ENCODE measurements around the gene ADRA2A. TPM values are rescaled to one million over a fixed set of nuclear protein-coding genes. Genes with fewer than 3 reads are reported as not detected.

Gene ADRA2A
- total RNA-seq, 2 experiments from 2014 or later = not detected

DNA sequence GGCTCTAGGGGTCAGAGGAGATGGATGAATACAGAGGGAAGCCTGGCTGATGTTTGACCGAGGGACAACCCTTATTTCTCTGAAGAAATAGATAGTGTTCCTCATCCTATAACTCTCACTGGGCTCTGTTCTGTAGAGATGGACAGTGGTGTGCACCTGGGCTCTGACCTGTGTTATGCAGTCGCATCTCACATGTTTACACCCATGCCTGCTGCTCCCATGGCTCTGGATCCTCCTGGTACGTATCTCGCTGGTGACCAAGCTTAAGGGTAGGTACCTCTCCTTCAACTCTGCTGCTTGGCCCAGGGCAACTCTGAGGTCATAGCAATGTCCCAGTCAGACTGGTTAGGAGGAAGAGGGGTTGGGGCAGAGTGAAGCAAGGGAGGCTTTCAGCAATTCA is 42.8 kb downstream of the ADRA2A start:
- Mint-ChIP-seq H3K27ac (no peak overlapping the region), H3K9me3 (no peaks in the 10 kb centered on the region), H3K4me3 (no peak overlapping the region), H3K36me3 (ENCODE audit: low read depth) (no peaks in the 10 kb centered on the region), H3K27me3 (peaks cover 4% of the 10 kb centered on the region), H3K4me1 (no peaks in the 10 kb centered on the region)
- POLR2A ChIA-PET = no interaction called here
- CTCF ChIA-PET = no interaction called here
- no peak for DNase-seq

DNA sequence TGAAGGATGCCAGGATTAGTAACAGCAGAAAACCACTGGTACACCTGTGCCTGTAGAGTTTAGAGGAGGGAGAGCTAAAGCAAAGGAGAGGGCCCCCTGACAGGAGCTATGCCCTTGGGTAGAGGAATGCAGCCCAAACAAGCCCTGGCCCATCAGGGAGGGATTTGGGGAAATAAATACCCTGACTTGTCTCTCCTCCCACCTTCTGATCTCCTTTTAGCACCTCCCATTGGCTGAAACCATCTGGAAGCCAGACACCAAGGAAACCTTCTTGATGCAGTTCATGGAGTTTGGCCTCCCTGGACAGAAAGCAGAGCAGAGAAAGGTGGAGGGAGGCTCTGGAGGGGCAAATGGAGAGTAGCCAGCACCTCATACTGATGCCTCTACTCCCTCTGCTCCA is 45.3 kb downstream of the ADRA2A start:
- no peaks in the 10 kb centered on the region for H3K36me3 Mint-ChIP-seq (ENCODE audit: low read depth)
- ChIA-PET POLR2A (no interaction called here), CTCF (no interaction called here)
- no peaks in the 10 kb centered on the region for H3K4me1 Mint-ChIP-seq
- H3K4me3 Mint-ChIP-seq = no peak overlapping the region
- DNase-seq = no peak
- H3K27me3 Mint-ChIP-seq = peaks cover 4% of the 10 kb centered on the region
- no peak overlapping the region for H3K27ac Mint-ChIP-seq
- no peaks in the 10 kb centered on the region for H3K9me3 Mint-ChIP-seq

DNA sequence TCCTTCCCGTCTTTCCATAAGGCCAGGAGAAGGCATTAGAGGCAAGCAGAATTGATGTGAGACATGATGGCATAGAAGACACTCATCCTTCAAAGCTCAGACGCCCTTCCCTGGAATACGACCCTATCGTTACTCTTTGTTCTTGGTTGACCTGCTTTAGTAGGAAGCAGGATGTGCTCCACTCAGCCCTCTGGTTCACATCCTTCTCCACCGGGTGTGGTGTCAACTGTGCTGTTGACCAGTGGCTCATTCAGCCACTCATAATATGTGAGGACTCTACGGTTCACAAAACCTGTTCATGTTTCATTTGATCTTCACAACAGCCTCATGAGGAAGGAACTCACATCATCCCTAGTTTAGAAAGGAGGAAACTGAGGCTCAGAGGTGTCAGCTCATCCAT is 47.1 kb downstream of the ADRA2A start:
- no peaks in the 10 kb centered on the region for H3K4me1 Mint-ChIP-seq
- no peaks in the 10 kb centered on the region for H3K9me3 Mint-ChIP-seq
- ChIA-PET CTCF (no interaction called here), POLR2A (no interaction called here)
- no peaks in the 10 kb centered on the region for H3K36me3 Mint-ChIP-seq (ENCODE audit: low read depth)
- H3K4me3 Mint-ChIP-seq = no peak overlapping the region
- H3K27ac Mint-ChIP-seq = no peak overlapping the region
- no peak for DNase-seq
- peaks cover 4% of the 10 kb centered on the region for H3K27me3 Mint-ChIP-seq

DNA sequence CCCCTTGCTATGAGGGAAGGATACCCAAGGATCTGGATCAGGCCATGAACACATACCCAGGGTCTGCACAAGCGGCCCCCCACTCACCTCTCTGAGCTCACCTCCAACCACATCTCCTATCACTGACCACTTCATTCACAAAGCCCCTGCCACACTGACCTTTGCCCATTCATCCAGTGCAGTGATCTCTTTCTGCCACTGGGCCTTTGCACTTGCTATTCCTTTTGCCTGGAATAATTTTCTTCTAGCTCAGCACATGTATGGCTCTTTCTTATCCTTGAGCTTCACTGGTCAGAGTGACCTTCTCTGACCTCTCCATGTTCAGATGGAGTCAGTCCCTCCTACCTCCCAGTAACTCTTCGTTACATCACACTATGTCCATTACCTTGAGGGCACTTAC is 48.3 kb downstream of the ADRA2A start:
- Mint-ChIP-seq H3K9me3 (no peaks in the 10 kb centered on the region), H3K27ac (no peak overlapping the region), H3K4me3 (no peak overlapping the region), H3K4me1 (no peaks in the 10 kb centered on the region), H3K36me3 (ENCODE audit: low read depth) (no peaks in the 10 kb centered on the region), H3K27me3 (peaks cover 6% of the 10 kb centered on the region)
- POLR2A ChIA-PET = no interaction called here
- no peak for DNase-seq
- CTCF ChIA-PET = no interaction called here

DNA sequence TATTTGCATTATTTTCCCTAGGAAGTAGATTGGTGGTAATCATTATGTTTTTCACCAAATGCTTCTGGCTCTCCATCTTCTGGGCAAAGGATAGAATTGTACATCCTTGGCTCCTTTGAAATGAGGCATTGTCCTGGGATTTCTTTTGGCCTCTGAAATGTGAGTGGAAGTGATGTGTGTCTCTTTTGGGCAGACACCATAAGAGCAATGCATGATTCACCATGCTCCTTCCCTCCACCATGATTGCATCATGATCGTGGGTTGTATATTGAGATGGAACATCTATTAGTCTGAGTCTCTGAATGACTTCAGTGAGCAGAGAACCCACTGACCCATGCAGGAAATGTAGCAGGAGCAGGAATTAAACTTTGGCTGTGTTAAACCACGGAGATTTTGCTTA is 49.2 kb downstream of the ADRA2A start:
- Mint-ChIP-seq H3K4me3 (no peak overlapping the region), H3K36me3 (ENCODE audit: low read depth) (no peaks in the 10 kb centered on the region), H3K27me3 (peaks cover 2% of the 10 kb centered on the region), H3K9me3 (no peaks in the 10 kb centered on the region), H3K27ac (no peak overlapping the region), H3K4me1 (no peaks in the 10 kb centered on the region)
- no peak for DNase-seq
- CTCF ChIA-PET = no interaction called here
- POLR2A ChIA-PET = no interaction called here

DNA sequence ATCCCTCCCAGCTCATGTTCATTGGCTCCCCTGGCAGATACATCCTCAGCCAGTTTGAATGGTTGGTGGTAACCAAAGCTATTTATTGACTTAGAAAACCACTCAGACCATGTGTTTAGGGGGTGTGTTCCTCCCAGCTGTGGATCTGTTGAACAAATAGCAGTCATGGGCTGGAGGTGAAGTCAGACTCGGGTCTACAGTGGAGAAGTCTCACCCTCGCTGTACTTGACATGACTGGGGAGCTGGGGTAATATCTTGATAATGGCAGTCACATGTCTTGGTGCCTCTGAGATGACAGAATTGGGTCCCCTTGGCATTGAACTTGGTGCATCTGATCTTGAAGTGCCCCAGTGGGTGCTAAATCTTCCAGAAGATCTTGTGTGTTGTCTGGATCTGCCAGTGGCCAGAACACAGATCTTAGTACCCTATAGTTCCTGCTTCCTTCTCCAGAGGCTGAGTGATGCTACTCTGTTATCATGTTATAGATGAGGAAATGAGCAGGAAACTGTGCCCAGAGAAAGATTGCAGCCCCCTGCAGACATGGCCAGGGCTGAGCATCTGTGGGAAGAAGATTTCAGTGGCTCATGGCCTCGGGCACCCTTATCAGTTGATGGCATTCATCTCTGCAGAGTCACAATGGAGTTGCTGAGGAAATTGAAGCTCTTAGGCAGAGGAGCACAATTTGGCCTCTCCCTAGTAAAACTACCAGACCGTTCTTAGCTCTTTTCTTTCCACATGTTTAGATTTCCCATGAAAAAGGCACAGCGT is 50.4 kb downstream of the ADRA2A start:
- H3K4me3 Mint-ChIP-seq = no peak overlapping the region
- H3K27me3 Mint-ChIP-seq = peaks cover 2% of the 10 kb centered on the region
- ChIA-PET CTCF (no interaction called here), POLR2A (no interaction called here)
- DNase-seq = no peak
- no peaks in the 10 kb centered on the region for H3K9me3 Mint-ChIP-seq
- H3K27ac Mint-ChIP-seq = no peak overlapping the region
- H3K4me1 Mint-ChIP-seq = no peaks in the 10 kb centered on the region
- no peaks in the 10 kb centered on the region for H3K36me3 Mint-ChIP-seq (ENCODE audit: low read depth)

DNA sequence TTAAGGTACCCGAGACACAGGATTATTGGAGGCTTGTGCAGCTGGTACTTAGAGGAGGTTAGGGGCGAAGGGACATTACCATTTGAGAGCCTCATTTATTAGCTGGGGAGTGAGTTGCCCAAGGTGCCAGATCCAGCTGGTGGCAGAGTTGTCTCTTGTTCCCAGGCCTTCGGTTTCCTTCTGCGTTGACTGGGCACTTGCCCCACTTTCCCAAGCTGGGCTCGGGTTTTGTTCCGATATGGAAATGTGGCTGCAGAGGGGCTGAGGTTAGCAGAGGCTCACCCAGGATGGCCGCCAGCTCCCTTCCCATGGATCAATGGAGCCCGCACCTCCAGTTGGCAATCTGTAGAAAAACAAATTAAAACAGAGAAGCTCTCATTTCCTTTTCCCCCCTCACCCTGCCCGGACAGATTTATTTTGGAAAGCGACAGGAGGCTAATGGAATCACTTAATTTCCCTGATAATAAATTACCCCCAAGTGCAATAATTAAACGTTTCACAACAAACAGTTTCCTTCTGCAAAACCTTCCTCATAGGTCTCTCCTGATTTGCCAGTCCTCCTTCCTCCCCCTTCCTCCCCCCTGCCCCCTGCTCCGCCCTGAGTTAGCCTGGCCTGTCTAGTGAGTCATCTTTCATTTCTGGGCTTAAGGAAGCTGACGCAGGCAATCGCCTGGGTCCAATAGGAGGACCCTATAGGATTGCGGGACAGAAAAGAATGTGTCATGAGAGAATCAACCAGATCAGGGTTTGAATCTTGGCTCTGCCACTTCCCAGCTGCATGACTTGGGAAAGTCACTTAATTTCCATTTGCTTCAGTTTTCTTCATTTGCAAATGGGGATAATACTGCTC is 51.7 kb downstream of the ADRA2A start:
- no peak for DNase-seq

DNA sequence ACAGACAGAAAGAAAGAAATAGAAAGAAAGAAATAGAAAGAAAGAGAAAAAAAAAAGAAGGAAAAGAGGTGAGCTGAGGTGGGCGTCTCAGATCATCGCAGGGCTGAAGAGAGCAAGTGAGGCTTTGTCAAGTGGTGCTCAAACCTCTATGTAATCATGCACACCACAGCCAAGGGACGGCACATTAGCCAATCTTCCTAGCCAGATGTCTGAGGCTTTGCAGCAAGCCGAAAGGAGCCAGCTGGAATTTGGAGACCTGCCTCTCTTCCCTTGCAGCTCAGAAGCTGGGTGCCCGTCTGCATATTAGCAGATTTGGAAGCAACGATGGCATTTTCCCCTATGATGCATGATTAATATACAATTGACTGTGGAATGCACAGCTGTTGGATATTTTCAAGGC is 52.5 kb downstream of the ADRA2A start:
- Mint-ChIP-seq H3K27ac (no peak overlapping the region), H3K36me3 (ENCODE audit: low read depth) (no peaks in the 10 kb centered on the region), H3K9me3 (no peaks in the 10 kb centered on the region), H3K4me1 (no peaks in the 10 kb centered on the region), H3K4me3 (no peak overlapping the region), H3K27me3 (peaks cover 17% of the 10 kb centered on the region)
- ChIA-PET CTCF (no interaction called here), POLR2A (no interaction called here)
- no peak for DNase-seq

More for the DNA sequence above, 51.7 kb downstream of the ADRA2A start:
- Mint-ChIP-seq H3K9me3 (no peaks in the 10 kb centered on the region), H3K4me1 (no peaks in the 10 kb centered on the region), H3K27me3 (peaks cover 10% of the 10 kb centered on the region), H3K4me3 (no peak overlapping the region), H3K27ac (no peak overlapping the region), H3K36me3 (ENCODE audit: low read depth) (no peaks in the 10 kb centered on the region)
- ChIA-PET CTCF (no interaction called here), POLR2A (no interaction called here)

DNA sequence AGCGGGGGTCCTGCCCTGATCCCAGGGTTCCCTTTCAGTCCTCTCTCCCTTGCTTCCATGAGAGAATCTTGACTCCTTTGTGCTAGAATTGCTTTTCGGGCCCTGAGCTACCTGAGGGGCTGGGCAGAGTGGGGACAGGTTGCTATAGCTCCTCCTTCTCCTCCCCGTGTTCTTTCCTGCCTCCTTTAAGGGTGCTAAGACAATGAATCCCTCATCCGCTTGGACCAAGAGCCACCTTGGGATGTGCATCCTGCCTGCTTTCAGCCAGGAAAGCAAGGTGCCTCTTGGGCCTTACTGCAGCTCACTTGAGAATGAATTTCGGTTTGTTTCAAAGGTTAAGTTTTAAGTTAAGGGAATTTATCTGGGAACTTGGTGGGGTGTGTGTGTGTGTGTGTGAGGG is 53.6 kb downstream of the ADRA2A start:
- H3K27ac Mint-ChIP-seq = no peak overlapping the region
- no peaks in the 10 kb centered on the region for H3K4me1 Mint-ChIP-seq
- ChIA-PET CTCF (no interaction called here), POLR2A (no interaction called here)
- no peaks in the 10 kb centered on the region for H3K9me3 Mint-ChIP-seq
- H3K4me3 Mint-ChIP-seq = no peak overlapping the region
- no peaks in the 10 kb centered on the region for H3K36me3 Mint-ChIP-seq (ENCODE audit: low read depth)
- no peak for DNase-seq
- H3K27me3 Mint-ChIP-seq = peaks cover 25% of the 10 kb centered on the region

Other genes with a start within 250 kb of the ADRA2A start
- 100 to 1,000 TPM; 105 to 109 TPM for gene PDCD4, start 205.1 kb upstream of the ADRA2A start, total RNA-seq
- gene BBIP1, start 157.8 kb upstream of the ADRA2A start, total RNA-seq = 10 to 100 TPM; 24.8 to 30.2 TPM
- gene SHOC2, start 157.4 kb upstream of the ADRA2A start, total RNA-seq = 10 to 100 TPM; 43.2 to 45.6 TPM